Measurements from ENCODE around the gene NACC1. TPM values are rescaled to one million over a fixed set of nuclear protein-coding genes. Genes with fewer than 3 reads are reported as not detected.

NACC1 gene
- total RNA-seq, 1 experiment from 2014 or later: 126 TPM

DNA sequence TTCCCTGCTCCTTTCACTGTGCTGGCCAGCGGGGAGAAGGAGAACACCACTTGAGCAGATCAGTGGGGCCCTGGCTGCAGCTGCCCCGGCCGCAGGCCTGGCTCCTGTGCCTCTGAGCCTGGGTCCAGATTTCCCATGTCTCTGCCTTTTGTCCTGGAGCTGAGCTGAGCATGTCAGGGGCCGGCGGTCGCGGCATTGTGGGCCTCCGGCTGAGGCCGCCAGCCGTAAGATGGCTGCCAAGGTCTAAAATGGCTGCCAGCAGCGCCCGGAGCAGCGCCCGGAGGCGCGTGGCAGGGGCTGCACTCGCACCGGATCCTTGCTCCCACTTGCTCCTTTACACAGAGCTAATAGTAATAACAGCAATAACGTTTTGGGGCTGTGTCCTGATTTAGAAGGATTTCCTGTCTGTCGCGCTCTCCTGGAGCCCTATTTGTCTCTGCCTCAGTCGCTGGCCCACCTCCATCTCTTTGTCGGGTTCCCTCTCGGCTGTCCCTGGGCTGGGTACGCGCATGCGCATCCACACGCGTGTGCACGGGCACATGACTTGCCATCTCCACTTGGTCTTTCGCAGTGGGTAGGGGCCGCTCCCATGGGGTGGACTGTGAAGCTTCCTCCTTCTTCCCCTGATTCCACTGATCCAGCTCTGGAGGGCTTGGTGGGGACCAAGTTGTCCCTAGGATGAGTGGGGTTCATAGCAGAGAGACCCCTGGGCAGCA, 47.5 kb upstream of the NACC1 start:
- no peaks in the 10 kb centered on the region for H3K9me3 ChIP-seq (ENCODE audit: low read depth, low read length, poor library complexity, severe bottlenecking)
- peaks cover 11% of the 10 kb centered on the region for H3K36me3 ChIP-seq (ENCODE audit: insufficient read depth, low read length, poor library complexity, severe bottlenecking)
- CTCF ChIA-PET: no interaction called here
- no peaks in the 10 kb centered on the region for H3K4me1 ChIP-seq (ENCODE audit: insufficient read depth, low read length, poor library complexity, severe bottlenecking)
- no TSS peak for BruUV-seq (replicated peaks)
- H3K27ac ChIP-seq (ENCODE audit: low read depth, low read length, poor library complexity, severe bottlenecking): peak overlapping the region; percentile 21
- no peak overlapping the region for H3K4me3 ChIP-seq (ENCODE audit: low read depth, low read length, poor library complexity, severe bottlenecking)
- TF ChIP-seq CTCF (conservative IDR thresholded peaks at IDR 0.05; ENCODE audit: low read depth, low read length) (no peak), EZH2 (IDR thresholded peaks at IDR 0.05; ENCODE audit: borderline replicate concordance, low read depth, low read length, poor library complexity, severe bottlenecking) (no peak)
- no peaks in the 10 kb centered on the region for H3K27me3 ChIP-seq (replicated peaks; ENCODE audit: insufficient read depth, low read depth, low read length, poor library complexity)
- no peak for DNase-seq (ENCODE audit: low spot score)
- intact Hi-C loops (cut with micrococcal nuclease; ENCODE audit: unreplicated experiment): no loop called here
- POLR2A ChIA-PET (ENCODE audit: low non-redundant PET): interaction anchor here (0.6 kb wide), 1 partner anchor 21 kb away, joined by 5 read pairs; no protein-coding TSS in a partner anchor

DNA sequence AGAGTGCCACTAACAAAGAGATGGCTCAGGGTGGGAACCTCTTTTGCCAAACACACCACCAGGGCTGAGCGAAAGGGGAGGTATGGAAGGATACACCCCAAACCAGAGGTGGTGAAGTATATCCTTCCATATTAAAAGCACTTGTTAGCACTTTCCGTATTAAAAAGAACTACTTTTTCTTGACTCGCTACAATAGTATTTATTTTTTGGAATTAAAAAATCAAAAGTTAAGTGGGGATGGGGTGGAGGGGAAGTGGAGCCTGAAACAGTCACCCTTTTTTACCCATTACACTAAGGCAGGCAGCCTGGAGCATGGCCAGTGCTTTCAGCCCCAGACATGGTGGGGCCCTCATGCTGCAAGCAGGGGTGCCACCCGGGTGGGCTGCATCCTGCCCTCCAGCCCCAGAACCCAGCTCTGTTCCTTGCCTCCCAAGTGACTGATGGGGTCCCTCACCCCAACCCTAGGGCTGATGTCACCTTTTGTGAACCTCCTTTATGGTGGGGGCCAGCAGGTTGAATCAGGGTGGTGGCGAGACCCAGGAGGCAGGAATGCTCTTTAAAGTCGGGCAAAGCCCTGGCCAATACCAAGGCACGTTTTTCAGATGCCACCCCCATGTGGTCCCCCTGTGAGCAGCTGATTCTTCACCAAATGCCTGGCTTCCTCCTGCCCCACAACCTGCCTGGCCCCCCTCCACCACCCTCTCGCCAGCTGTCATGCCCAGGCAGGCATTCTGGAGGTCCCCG, 46.4 kb upstream of the NACC1 start:
- intact Hi-C loops (cut with micrococcal nuclease; ENCODE audit: unreplicated experiment): no loop called here
- CTCF ChIA-PET: interaction anchor here (0.6 kb wide), 1 partner anchor 108 kb away, joined by 3 read pairs; no protein-coding TSS in a partner anchor
- no TSS peak for BruUV-seq (replicated peaks)

More for the DNA sequence above, 46.4 kb upstream of the NACC1 start:
- TF ChIP-seq CTCF (conservative IDR thresholded peaks at IDR 0.05; ENCODE audit: low read depth, low read length) (no peak), EZH2 (IDR thresholded peaks at IDR 0.05; ENCODE audit: borderline replicate concordance, low read depth, low read length, poor library complexity, severe bottlenecking) (no peak)
- Histone ChIP-seq H3K9me3 (ENCODE audit: low read depth, low read length, poor library complexity, severe bottlenecking) (no peaks in the 10 kb centered on the region), H3K27me3 (replicated peaks; ENCODE audit: insufficient read depth, low read depth, low read length, poor library complexity) (no peaks in the 10 kb centered on the region), H3K4me3 (ENCODE audit: low read depth, low read length, poor library complexity, severe bottlenecking) (no peak overlapping the region), H3K36me3 (ENCODE audit: insufficient read depth, low read length, poor library complexity, severe bottlenecking) (peaks cover 11% of the 10 kb centered on the region), H3K27ac (ENCODE audit: low read depth, low read length, poor library complexity, severe bottlenecking) (no peak overlapping the region), H3K4me1 (ENCODE audit: insufficient read depth, low read length, poor library complexity, severe bottlenecking) (no peaks in the 10 kb centered on the region)
- DNase-seq (ENCODE audit: low spot score): no peak
- POLR2A ChIA-PET (ENCODE audit: low non-redundant PET): interaction anchor here (0.6 kb wide), 1 partner anchor 20 kb away, joined by 5 read pairs; no protein-coding TSS in a partner anchor

Data from A673 (cell line).